AG10803 (cell line): Measurements from ENCODE around the gene PCSK6.

Source experiments
- DNase-seq: peaks from one replicate; pipeline ENCODE4 v3.0.0; 2010; ENCODE audit warnings: low read depth
- H3K4me3 ChIP-seq: 2 replicates; pipeline ENCODE4 v1.5.1; 2011; ENCODE audit warnings: mild to moderate bottlenecking, low read length, control low read depth
- CTCF ChIP-seq: conservative IDR thresholded peaks from 2 replicates; pipeline ENCODE4 v1.5.1; 2011; ENCODE audit warnings: mild to moderate bottlenecking, low read length, control low read depth, inconsistent platforms

Gene PCSK6

GRCh38 chr15:101511717-101512116, 22.2 kb upstream of the PCSK6 start:
- no peak for DNase-seq
- no peak for TF ChIP-seq CTCF
- H3K4me3 ChIP-seq: no peak overlapping the region

GRCh38 chr15:101510212-101511197, 21.0 kb upstream of the PCSK6 start:
- no peak for TF ChIP-seq CTCF
- H3K4me3 ChIP-seq: no peak overlapping the region
- DNase-seq: no peak

- no peak for DNase-seq
- no peak overlapping the region for H3K4me3 ChIP-seq
- TF ChIP-seq CTCF: no peak
These were observed 19.8 kb upstream of the PCSK6 start for GRCh38 chr15:101509279-101509678.

- no peak overlapping the region for H3K4me3 ChIP-seq
- no peak for TF ChIP-seq CTCF
- DNase-seq: no peak
These were observed 17.0 kb upstream of the PCSK6 start for GRCh38 chr15:101506491-101506890.

GRCh38 chr15:101505610-101506337, 16.3 kb upstream of the PCSK6 start:
- TF ChIP-seq CTCF: no peak
- no peak for DNase-seq
- H3K4me3 ChIP-seq: no peak overlapping the region

- peak; percentile 25 for DNase-seq
- no peak for TF ChIP-seq CTCF
- no peak overlapping the region for H3K4me3 ChIP-seq
These were observed 15.5 kb upstream of the PCSK6 start for GRCh38 chr15:101504866-101505609.
